ENCODE results near the gene SLC12A8. TPM values are rescaled to one million over a fixed set of nuclear protein-coding genes. Genes with fewer than 3 reads are reported as not detected.

SLC12A8 gene
- total and polyA plus RNA-seq, 8 donors: 1.5 to 31.7 (median 12.3) TPM

DNA sequence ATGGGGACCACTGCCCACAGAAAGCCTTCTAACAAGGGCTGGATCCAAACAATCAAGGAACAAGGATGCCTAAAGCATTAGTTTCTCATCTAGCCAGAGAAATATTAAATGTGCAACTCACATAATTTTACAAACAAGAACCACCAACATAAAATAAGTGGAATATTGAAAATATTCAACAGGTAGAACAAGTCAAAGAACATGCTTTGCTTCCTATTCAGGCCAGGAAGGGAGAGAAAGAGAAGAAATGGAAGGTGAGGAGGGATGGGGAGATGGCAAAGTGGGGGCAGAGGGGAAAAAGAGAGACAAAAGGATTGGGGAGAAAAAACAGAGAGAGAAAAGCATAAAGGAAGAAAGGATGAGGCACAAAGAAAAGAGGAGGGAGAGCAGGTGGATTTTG lies 63.1 kb downstream of the SLC12A8 start:
- Histone ChIP-seq H3K9me3 (no peaks in the 10 kb centered on the region), H3K4me3 (no peak overlapping the region), H3K36me3 (no peaks in the 10 kb centered on the region), H3K27me3 (no peaks in the 10 kb centered on the region), H3K4me1 (peaks cover 0 to 29% (median 13%) of the 10 kb centered on the region in 4 donors), H3K27ac (peak overlapping the region in 1 of 5 donors; percentile 31)
- intact Hi-C loops (cut with DNase I; ENCODE audit: low total_unique reads): no loop called here
- no peak for DNase-seq
- TF ChIP-seq POLR2A (IDR thresholded peaks at IDR 0.05) (no peak), EP300 (IDR thresholded peaks at IDR 0.05) (no peak), POLR2AphosphoS5 (IDR thresholded peaks at IDR 0.05) (no peak)
- TF ChIP-seq, protein P1, sequence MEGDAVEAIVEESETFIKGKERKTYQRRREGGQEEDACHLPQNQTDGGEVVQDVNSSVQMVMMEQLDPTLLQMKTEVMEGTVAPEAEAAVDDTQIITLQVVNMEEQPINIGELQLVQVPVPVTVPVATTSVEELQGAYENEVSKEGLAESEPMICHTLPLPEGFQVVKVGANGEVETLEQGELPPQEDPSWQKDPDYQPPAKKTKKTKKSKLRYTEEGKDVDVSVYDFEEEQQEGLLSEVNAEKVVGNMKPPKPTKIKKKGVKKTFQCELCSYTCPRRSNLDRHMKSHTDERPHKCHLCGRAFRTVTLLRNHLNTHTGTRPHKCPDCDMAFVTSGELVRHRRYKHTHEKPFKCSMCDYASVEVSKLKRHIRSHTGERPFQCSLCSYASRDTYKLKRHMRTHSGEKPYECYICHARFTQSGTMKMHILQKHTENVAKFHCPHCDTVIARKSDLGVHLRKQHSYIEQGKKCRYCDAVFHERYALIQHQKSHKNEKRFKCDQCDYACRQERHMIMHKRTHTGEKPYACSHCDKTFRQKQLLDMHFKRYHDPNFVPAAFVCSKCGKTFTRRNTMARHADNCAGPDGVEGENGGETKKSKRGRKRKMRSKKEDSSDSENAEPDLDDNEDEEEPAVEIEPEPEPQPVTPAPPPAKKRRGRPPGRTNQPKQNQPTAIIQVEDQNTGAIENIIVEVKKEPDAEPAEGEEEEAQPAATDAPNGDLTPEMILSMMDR (IDR thresholded peaks at IDR 0.05): no peak

DNA sequence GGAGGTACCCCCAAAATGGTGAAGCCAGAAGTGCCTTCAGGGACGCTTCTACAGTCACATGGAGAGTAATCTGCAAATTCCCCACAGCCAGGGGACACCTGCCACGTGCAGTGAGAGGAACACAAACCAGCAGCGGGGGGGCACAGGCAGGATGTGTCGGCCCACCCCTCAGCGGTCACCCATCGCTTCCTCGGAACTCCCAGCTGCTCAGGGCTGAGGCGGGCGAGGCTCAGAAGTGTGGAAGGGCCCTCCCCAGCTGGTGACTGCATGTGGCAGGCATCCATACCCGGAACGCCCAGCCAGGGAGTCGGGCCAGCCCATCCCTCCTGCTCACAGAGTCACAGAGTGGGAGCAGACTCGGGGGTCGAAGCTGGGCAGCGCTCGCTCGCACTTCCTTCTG lies 63.7 kb downstream of the SLC12A8 start:
- H3K4me3 ChIP-seq: no peak overlapping the region
- no peaks in the 10 kb centered on the region for H3K36me3 ChIP-seq
- H3K27ac ChIP-seq: peak overlapping the region in 3 of 5 donors; percentile 16 to 50 (median 31)
- H3K27me3 ChIP-seq: no peaks in the 10 kb centered on the region
- intact Hi-C loops (cut with DNase I; ENCODE audit: low total_unique reads): no loop called here
- H3K4me1 ChIP-seq: peaks cover 3 to 35% (median 19%) of the 10 kb centered on the region in 4 donors
- no peaks in the 10 kb centered on the region for H3K9me3 ChIP-seq
- DNase-seq: peak in 1 of 2 donors; percentile 68
- 52 to 77% (median 73%) methylated on average over 9 to 17 of the region's 17 CpGs for WGBS, 5 donors
- no peak for TF ChIP-seq POLR2A (IDR thresholded peaks at IDR 0.05)
- TF ChIP-seq POLR2AphosphoS5 (IDR thresholded peaks at IDR 0.05): peak in 1 of 3 donors; percentile 6

DNA sequence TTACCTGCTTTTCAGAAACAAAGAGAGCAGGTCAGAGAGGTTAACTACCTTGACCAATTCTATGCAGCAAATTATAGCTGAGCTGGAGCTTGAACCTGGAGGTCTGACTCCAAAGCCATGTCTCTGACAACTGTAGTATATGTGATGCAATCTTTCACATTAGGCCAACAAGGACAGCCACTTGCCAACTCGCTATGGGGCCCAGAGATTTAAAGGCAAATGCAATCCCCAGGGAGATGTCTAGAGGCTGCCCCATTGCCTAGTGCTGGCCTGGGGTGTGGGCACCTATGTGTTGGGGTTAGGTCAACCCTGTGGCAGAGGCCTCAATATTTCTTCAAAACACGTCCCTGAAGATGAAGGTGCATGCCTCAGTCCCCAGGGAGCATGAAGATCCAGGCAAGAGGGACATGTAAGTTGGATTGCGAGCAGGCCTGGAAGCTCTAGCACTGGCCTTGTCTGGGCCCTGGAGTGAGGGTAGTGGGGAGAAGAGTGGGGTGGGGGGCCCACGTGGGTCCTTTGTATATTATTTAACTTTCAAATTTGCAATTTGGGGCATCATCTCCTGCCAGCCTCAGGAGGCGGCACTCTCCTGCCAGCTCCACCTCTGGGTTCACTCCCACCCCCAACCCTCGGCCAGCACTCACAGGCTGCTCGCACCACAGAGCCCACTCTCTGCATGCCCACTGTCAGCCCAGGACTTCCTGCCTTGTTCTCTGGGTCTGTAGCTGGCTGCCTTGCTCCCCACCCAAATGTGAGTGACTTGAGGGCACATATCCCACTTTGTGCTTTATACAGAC lies 64.3 kb downstream of the SLC12A8 start:
- no peak for DNase-seq
- no peak overlapping the region for H3K4me3 ChIP-seq
- TF ChIP-seq POLR2A (IDR thresholded peaks at IDR 0.05) (no peak), EP300 (IDR thresholded peaks at IDR 0.05) (no peak), POLR2AphosphoS5 (IDR thresholded peaks at IDR 0.05) (no peak)
- TF ChIP-seq, protein P1 (IDR thresholded peaks at IDR 0.05): no peak
- H3K4me1 ChIP-seq: peaks cover 3 to 41% (median 23%) of the 10 kb centered on the region in 4 donors
- no peaks in the 10 kb centered on the region for H3K9me3 ChIP-seq
- intact Hi-C loops (cut with DNase I; ENCODE audit: low total_unique reads): no loop called here
- H3K27me3 ChIP-seq: no peaks in the 10 kb centered on the region
- H3K27ac ChIP-seq: peak overlapping the region in 2 of 5 donors; percentile 16 to 50
- H3K36me3 ChIP-seq: no peaks in the 10 kb centered on the region
- 84 to 96% (median 86%) methylated on average over 7 of the region's 7 CpGs for WGBS, 5 donors

DNA sequence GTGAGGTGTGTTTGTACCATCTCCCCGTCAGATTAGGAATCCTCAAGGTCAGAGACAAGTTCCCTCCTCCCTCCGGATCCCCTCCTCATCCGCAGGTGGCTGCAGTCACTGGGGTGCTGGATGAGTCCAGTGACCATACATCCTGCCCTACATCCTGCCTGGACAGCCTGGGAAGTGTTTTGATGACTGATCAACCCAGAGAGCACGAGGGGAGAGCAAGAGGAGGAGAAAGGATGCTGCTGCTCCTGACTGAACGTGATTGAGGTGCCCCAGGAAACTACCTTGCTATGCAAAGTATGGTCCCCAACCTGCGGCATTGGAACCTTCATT lies 65.1 kb downstream of the SLC12A8 start:
- no peak for DNase-seq
- intact Hi-C loops (cut with DNase I; ENCODE audit: low total_unique reads): no loop called here
- 68 to 86% (median 74%) methylated on average over 6 of the region's 6 CpGs for WGBS, 5 donors
- peaks cover 3 to 48% (median 25%) of the 10 kb centered on the region in 4 donors for H3K4me1 ChIP-seq
- H3K27ac ChIP-seq: peak overlapping the region in 4 of 5 donors; percentile 20 to 70 (median 54)
- H3K27me3 ChIP-seq: no peaks in the 10 kb centered on the region
- H3K9me3 ChIP-seq: no peaks in the 10 kb centered on the region
- TF ChIP-seq EP300 (IDR thresholded peaks at IDR 0.05): no peak
- no peak for TF ChIP-seq POLR2A (IDR thresholded peaks at IDR 0.05)
- TF ChIP-seq, protein P1 (IDR thresholded peaks at IDR 0.05): no peak
- no peak for TF ChIP-seq POLR2AphosphoS5 (IDR thresholded peaks at IDR 0.05)
- H3K36me3 ChIP-seq: no peaks in the 10 kb centered on the region
- no peak overlapping the region for H3K4me3 ChIP-seq

Measured in stomach (tissue), 9 donors.